ENCODE measurements around the gene IARS1.

The IARS1 gene

DNA sequence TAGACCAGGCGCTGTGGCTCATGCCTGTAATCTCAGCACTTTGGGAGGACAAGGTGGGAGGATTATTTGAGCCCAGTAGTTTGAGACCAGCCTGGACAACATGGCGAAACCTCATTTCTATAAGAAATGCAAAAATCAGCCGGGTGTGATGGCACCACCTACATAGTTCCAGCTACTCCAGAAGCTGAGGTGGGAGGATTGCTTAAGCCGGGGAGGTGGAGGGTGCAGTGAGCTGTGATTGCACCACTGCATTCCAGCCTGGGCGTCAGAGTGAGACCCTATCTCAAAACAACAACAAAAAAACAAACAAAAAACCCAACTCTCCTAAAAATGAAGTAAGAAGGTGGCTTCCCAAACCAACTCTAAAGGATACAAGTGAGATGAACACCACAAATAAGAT lies 23.0 kb downstream of the IARS1 start:
- Histone ChIP-seq H3K36me3 (ENCODE audit: insufficient read depth, low read length) (peaks cover 100% of the 10 kb centered on the region), H3K27ac (no peak overlapping the region), H3K9ac (ENCODE audit: insufficient read length) (no peak overlapping the region), H3K9me3 (ENCODE audit: low read depth, low read length) (no peaks in the 10 kb centered on the region), H3K4me3 (no peak overlapping the region)
- no peak for DNase-seq (ENCODE audit: low read depth, low spot score)
- TF ChIP-seq EZH2 (IDR thresholded peaks at IDR 0.05) (no peak), FOXP2 (optimal IDR thresholded peaks at IDR 0.05; ENCODE audit: control extremely low read depth, extremely low read length, insufficient read depth) (no peak), POLR2AphosphoS5 (IDR thresholded peaks at IDR 0.05; ENCODE audit: borderline replicate concordance, low read depth, low read length) (no peak)

GRCh38 chr9:92266486-92266885 lies 27.0 kb downstream of the IARS1 start:
- Histone ChIP-seq H3K9ac (ENCODE audit: insufficient read length) (no peak overlapping the region), H3K36me3 (ENCODE audit: insufficient read depth, low read length) (peaks cover 99% of the 10 kb centered on the region), H3K4me3 (no peak overlapping the region), H3K9me3 (ENCODE audit: low read depth, low read length) (no peaks in the 10 kb centered on the region), H3K27ac (no peak overlapping the region)
- no peak for TF ChIP-seq POLR2AphosphoS5 (IDR thresholded peaks at IDR 0.05; ENCODE audit: borderline replicate concordance, low read depth, low read length)
- no peak for TF ChIP-seq FOXP2 (optimal IDR thresholded peaks at IDR 0.05; ENCODE audit: control extremely low read depth, extremely low read length, insufficient read depth)
- no peak for TF ChIP-seq EZH2 (IDR thresholded peaks at IDR 0.05)
- DNase-seq (ENCODE audit: low read depth, low spot score): no peak

GRCh38 chr9:92265154-92265553 lies 28.3 kb downstream of the IARS1 start:
- H3K9ac ChIP-seq (ENCODE audit: insufficient read length): no peak overlapping the region
- peaks cover 99% of the 10 kb centered on the region for H3K36me3 ChIP-seq (ENCODE audit: insufficient read depth, low read length)
- H3K4me3 ChIP-seq: no peak overlapping the region
- H3K9me3 ChIP-seq (ENCODE audit: low read depth, low read length): no peaks in the 10 kb centered on the region
- H3K27ac ChIP-seq: no peak overlapping the region
- TF ChIP-seq EZH2 (IDR thresholded peaks at IDR 0.05): no peak
- TF ChIP-seq POLR2AphosphoS5 (IDR thresholded peaks at IDR 0.05; ENCODE audit: borderline replicate concordance, low read depth, low read length): no peak
- TF ChIP-seq FOXP2 (optimal IDR thresholded peaks at IDR 0.05; ENCODE audit: control extremely low read depth, extremely low read length, insufficient read depth): no peak
- no peak for DNase-seq (ENCODE audit: low read depth, low spot score)

- no peak overlapping the region for H3K4me3 ChIP-seq
- peaks cover 99% of the 10 kb centered on the region for H3K36me3 ChIP-seq (ENCODE audit: insufficient read depth, low read length)
Observed at GRCh38 chr9:92263131-92263530, 30.4 kb downstream of the IARS1 start.

DNA sequence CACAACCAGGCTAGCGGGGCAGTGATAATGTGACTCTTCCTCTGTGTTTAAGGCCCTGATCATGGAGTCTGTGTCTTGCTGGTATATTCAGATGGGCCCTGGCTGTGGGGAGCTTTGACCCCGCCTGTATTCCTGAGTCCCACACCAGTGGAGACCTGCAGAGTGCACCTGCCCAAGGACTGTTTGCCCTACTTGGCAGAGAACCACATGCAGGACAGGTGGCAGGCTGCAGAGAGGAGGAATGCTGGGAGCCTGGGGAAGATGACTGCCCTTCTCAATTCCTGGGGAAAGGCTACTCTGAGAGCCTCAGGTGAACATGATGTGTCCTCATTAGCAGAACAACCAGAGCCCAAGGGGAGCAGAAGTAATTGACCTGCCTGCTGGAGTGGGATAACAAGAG lies 36.2 kb downstream of the IARS1 start:
- no peak for DNase-seq (ENCODE audit: low read depth, low spot score)
- peaks cover 99% of the 10 kb centered on the region for H3K36me3 ChIP-seq (ENCODE audit: insufficient read depth, low read length)
- no peak overlapping the region for H3K4me3 ChIP-seq
- H3K9ac ChIP-seq (ENCODE audit: insufficient read length): no peak overlapping the region
- no peaks in the 10 kb centered on the region for H3K9me3 ChIP-seq (ENCODE audit: low read depth, low read length)
- H3K27ac ChIP-seq: no peak overlapping the region
- TF ChIP-seq EZH2 (IDR thresholded peaks at IDR 0.05): no peak
- no peak for TF ChIP-seq FOXP2 (optimal IDR thresholded peaks at IDR 0.05; ENCODE audit: control extremely low read depth, extremely low read length, insufficient read depth)
- no peak for TF ChIP-seq POLR2AphosphoS5 (IDR thresholded peaks at IDR 0.05; ENCODE audit: borderline replicate concordance, low read depth, low read length)

More at GRCh38 chr9:92263131-92263530, 30.4 kb downstream of the IARS1 start:
- H3K9me3 ChIP-seq (ENCODE audit: low read depth, low read length): no peaks in the 10 kb centered on the region
- no peak overlapping the region for H3K27ac ChIP-seq
- no peak overlapping the region for H3K9ac ChIP-seq (ENCODE audit: insufficient read length)
- TF ChIP-seq FOXP2 (optimal IDR thresholded peaks at IDR 0.05; ENCODE audit: control extremely low read depth, extremely low read length, insufficient read depth): no peak
- TF ChIP-seq POLR2AphosphoS5 (IDR thresholded peaks at IDR 0.05; ENCODE audit: borderline replicate concordance, low read depth, low read length): no peak
- TF ChIP-seq EZH2 (IDR thresholded peaks at IDR 0.05): no peak
- no peak for DNase-seq (ENCODE audit: low read depth, low spot score)

GRCh38 chr9:92254381-92255337 lies 38.8 kb downstream of the IARS1 start:
- H3K9ac ChIP-seq (ENCODE audit: insufficient read length): no peak overlapping the region
- H3K27ac ChIP-seq: 0 out of 2 replicates have a peak overlapping the region, but pooled peaks have one; percentile 31
- H3K36me3 ChIP-seq (ENCODE audit: insufficient read depth, low read length): peaks cover 98% of the 10 kb centered on the region
- TF ChIP-seq EZH2 (IDR thresholded peaks at IDR 0.05) (no peak), POLR2AphosphoS5 (IDR thresholded peaks at IDR 0.05; ENCODE audit: borderline replicate concordance, low read depth, low read length) (no peak; the same call in 1 of the 2 replicates), FOXP2 (optimal IDR thresholded peaks at IDR 0.05; ENCODE audit: control extremely low read depth, extremely low read length, insufficient read depth) (no peak)
- no peak overlapping the region for H3K4me3 ChIP-seq
- H3K9me3 ChIP-seq (ENCODE audit: low read depth, low read length): no peaks in the 10 kb centered on the region
- DNase-seq (ENCODE audit: low read depth, low spot score): no peak

GRCh38 chr9:92253656-92254055 lies 39.8 kb downstream of the IARS1 start:
- Histone ChIP-seq H3K4me3 (no peak overlapping the region), H3K9me3 (ENCODE audit: low read depth, low read length) (no peaks in the 10 kb centered on the region), H3K36me3 (ENCODE audit: insufficient read depth, low read length) (peaks cover 98% of the 10 kb centered on the region), H3K9ac (ENCODE audit: insufficient read length) (no peak overlapping the region), H3K27ac (no peak overlapping the region)
- DNase-seq (ENCODE audit: low read depth, low spot score): no peak
- TF ChIP-seq FOXP2 (optimal IDR thresholded peaks at IDR 0.05; ENCODE audit: control extremely low read depth, extremely low read length, insufficient read depth) (no peak), EZH2 (IDR thresholded peaks at IDR 0.05) (no peak), POLR2AphosphoS5 (IDR thresholded peaks at IDR 0.05; ENCODE audit: borderline replicate concordance, low read depth, low read length) (no peak)

DNA sequence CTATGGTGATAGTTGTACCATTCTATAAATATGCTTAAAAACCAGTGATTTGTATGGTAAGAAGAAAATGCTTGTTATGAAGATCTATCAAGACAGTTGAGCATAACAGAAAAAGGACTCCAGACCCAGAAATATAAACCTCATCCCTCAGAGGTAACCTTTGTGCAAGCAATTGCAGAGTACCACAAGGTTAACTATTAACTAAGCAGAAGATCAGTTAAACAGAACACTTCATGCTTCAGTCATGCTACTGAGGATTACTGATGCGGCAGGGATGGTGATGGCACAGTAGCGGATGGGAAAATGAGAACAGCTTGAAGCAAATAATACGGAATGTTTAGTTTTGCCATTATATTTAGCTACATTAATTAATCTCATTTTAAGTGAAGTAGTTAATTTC lies 45.5 kb downstream of the IARS1 start:
- Histone ChIP-seq H3K36me3 (ENCODE audit: insufficient read depth, low read length) (peaks cover 96% of the 10 kb centered on the region), H3K27ac (no peak overlapping the region), H3K9me3 (ENCODE audit: low read depth, low read length) (no peaks in the 10 kb centered on the region), H3K4me3 (no peak overlapping the region), H3K9ac (ENCODE audit: insufficient read length) (no peak overlapping the region)
- no peak for TF ChIP-seq EZH2 (IDR thresholded peaks at IDR 0.05)
- TF ChIP-seq POLR2AphosphoS5 (IDR thresholded peaks at IDR 0.05; ENCODE audit: borderline replicate concordance, low read depth, low read length): no peak
- no peak for TF ChIP-seq FOXP2 (optimal IDR thresholded peaks at IDR 0.05; ENCODE audit: control extremely low read depth, extremely low read length, insufficient read depth)
- DNase-seq (ENCODE audit: low read depth, low spot score): no peak
